Spleen (tissue), 11 donors: ENCODE measurements around the gene GABPB1. TPM values are rescaled to one million over a fixed set of nuclear protein-coding genes. Genes with fewer than 3 reads are reported as not detected.

Experiments
- DNase-seq: peaks from one replicate; pipeline ENCODE4 v3.0.0-alpha.2; 2020
- H3K27ac ChIP-seq, 8 donors: fragments of 200-600 bp; sonication (generic) in 7 of 8; 1 replicate in 4 of 8; 2 replicates in 4 of 8; pipeline versions ENCODE4 v1.5.0 to v1.8.0; 2016 to 2021; ENCODE audit warnings: inconsistent platforms in 4 of 8, mild to moderate bottlenecking in 4 of 8, moderate library complexity in 1 of 8
- H3K27me3 ChIP-seq, 7 donors: fragments of 200-600 bp; sonication (generic) in 6 of 7; replicated peaks in 1 of 7; 1 replicate in 4 of 7; 2 replicates in 3 of 7; pipeline versions ENCODE4 v1.5.0 to v1.8.0; 2016 to 2021; ENCODE audit warnings: inconsistent platforms in 3 of 7, mild to moderate bottlenecking in 1 of 7
- H3K36me3 ChIP-seq, 6 donors: fragments of 200-600 bp; sonication (generic) in 5 of 6; 1 replicate in 4 of 6; 2 replicates in 2 of 6; pipeline versions ENCODE4 v1.5.0 to v1.8.0; 2016 to 2021; ENCODE audit warnings: inconsistent platforms in 2 of 6
- H3K4me1 ChIP-seq, 6 donors: fragments of 200-600 bp; sonication (generic) in 5 of 6; 1 replicate in 3 of 6; 2 replicates in 3 of 6; pipeline versions ENCODE4 v1.5.0 to v1.8.0; 2016 to 2021; ENCODE audit warnings: inconsistent platforms in 3 of 6
- H3K4me3 ChIP-seq, 8 donors: fragments of 200-600 bp; sonication (generic) in 7 of 8; 1 replicate in 4 of 8; 2 replicates in 4 of 8; pipeline versions ENCODE4 v1.5.0 to v1.8.0; 2016 to 2021; ENCODE audit warnings: inconsistent platforms in 4 of 8, mild to moderate bottlenecking in 4 of 8, moderate library complexity in 2 of 8
- H3K9me3 ChIP-seq, 8 donors: fragments of 200-600 bp; sonication (generic) in 7 of 8; 1 replicate in 4 of 8; 2 replicates in 4 of 8; pipeline versions ENCODE4 v1.5.0 to v1.8.0; 2016 to 2021; ENCODE audit warnings: inconsistent platforms in 4 of 8
- POLR2A ChIP-seq, 3 donors: fragments of 450-650 bp; IDR thresholded peaks; one replicate each; pipeline ENCODE4 v1.5.1; 2017; ENCODE audit warnings: antibody characterized with exemption in 3 of 3, mild to moderate bottlenecking in 1 of 3
- POLR2AphosphoS5 ChIP-seq, 3 donors: sonication (generic); formaldehyde crosslinking; IDR thresholded peaks; one replicate each; pipeline ENCODE4 v1.5.1; 2017; ENCODE audit warnings: antibody characterized with exemption in 3 of 3
- WGBS, 5 donors: extraction: QIAGEN DNeasy Blood & Tissue Kit in 3 of 5; methylation state at CpG; one replicate each; pipeline versions ENCODE4 v1.1.5 to v1.1.7; 2013 to 2018; 5-methylcytosine and 5-hydroxymethylcytosine counted together
- intact Hi-C: fragments of 100-400 bp; cut with DNase I; formaldehyde crosslinking; loops from one replicate; pipeline ENCODE4 v1.15.0; 2023; ENCODE audit warnings: low total_unique reads
- polyA plus RNA-seq, 3 donors: library from polyadenylated mRNA; stranded (reverse); fragments of 200-250 nt; gene quantifications; one replicate each; pipeline ENCODE4 v1.2.1, GENCODE V29; 2013
- total RNA-seq, 7 donors: library from RNA; depleted of rRNA in 3 of 7; stranded (reverse); fragments of >200 nt in 3 of 7; fragmentation: NEBNext Ultra II Directional in 4 of 7; extraction: Animal tissue kit (Norgen Biotek cat#: 25700) in 4 of 7; gene quantifications; one replicate each; pipeline versions ENCODE4 v1.1.0 to v1.2.1, GENCODE V29; 2016 to 2021
- TF ChIP-seq, protein P1 (sequence below), 11 experiments: fragments of 200-600 bp in 7 of 11; fragments of 450-650 bp in 4 of 11; sonication (generic) in 4 of 11; IDR thresholded peaks in 8 of 11; conservative IDR thresholded peaks in 3 of 11; 1 replicate in 7 of 11; 2 replicates in 4 of 11; pipeline versions ENCODE4 v1.4.0 to v1.8.0; 2016 to 2021; ENCODE audit warnings: antibody characterized with exemption in 11 of 11, inconsistent platforms in 4 of 11, mild to moderate bottlenecking in 1 of 11
- donor health status: healthy with polysubstance abuse.
- donor health status: DM: no; HTN: no; CAD: no; lungs with moderate emphysema.
- donor health status: DM: no; HTN: no; CAD: no.
- donor health status: Bipolar disorder and iron deficiency.
- donor health status: healthy.
- donor health status: DM: no; HTN: no; CAD: no.
- donor health status: DM: yes; HTN: yes; CAD: no.

Gene GABPB1
- total and polyA plus RNA-seq, 10 donors: 7.7 to 36.9 (median 21.8) TPM

GRCh38 chr15:50341616-50342136 is 13.3 kb downstream of the GABPB1 start:
- no peak overlapping the region for H3K27ac ChIP-seq
- intact Hi-C loops: no loop called here
- no peak for DNase-seq
- no peak overlapping the region for H3K4me3 ChIP-seq
- TF ChIP-seq POLR2A (IDR thresholded peaks at IDR 0.05) (no peak), POLR2AphosphoS5 (IDR thresholded peaks at IDR 0.05) (no peak)
- TF ChIP-seq, protein P1, sequence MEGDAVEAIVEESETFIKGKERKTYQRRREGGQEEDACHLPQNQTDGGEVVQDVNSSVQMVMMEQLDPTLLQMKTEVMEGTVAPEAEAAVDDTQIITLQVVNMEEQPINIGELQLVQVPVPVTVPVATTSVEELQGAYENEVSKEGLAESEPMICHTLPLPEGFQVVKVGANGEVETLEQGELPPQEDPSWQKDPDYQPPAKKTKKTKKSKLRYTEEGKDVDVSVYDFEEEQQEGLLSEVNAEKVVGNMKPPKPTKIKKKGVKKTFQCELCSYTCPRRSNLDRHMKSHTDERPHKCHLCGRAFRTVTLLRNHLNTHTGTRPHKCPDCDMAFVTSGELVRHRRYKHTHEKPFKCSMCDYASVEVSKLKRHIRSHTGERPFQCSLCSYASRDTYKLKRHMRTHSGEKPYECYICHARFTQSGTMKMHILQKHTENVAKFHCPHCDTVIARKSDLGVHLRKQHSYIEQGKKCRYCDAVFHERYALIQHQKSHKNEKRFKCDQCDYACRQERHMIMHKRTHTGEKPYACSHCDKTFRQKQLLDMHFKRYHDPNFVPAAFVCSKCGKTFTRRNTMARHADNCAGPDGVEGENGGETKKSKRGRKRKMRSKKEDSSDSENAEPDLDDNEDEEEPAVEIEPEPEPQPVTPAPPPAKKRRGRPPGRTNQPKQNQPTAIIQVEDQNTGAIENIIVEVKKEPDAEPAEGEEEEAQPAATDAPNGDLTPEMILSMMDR (IDR thresholded peaks at IDR 0.05 in 8 of 11, conservative IDR thresholded peaks at IDR 0.05 in 3 of 11): no peak
- 69 to 86% (median 78%) methylated on average over 7 of the region's 7 CpGs for WGBS, 5 donors
- H3K9me3 ChIP-seq: no peaks in the 10 kb centered on the region
- no peaks in the 10 kb centered on the region for H3K27me3 ChIP-seq
- H3K36me3 ChIP-seq: peaks cover 0 to 6% (median 0%) of the 10 kb centered on the region in 6 donors
- H3K4me1 ChIP-seq: peaks cover 0 to 54% (median 7%) of the 10 kb centered on the region in 6 donors

DNA sequence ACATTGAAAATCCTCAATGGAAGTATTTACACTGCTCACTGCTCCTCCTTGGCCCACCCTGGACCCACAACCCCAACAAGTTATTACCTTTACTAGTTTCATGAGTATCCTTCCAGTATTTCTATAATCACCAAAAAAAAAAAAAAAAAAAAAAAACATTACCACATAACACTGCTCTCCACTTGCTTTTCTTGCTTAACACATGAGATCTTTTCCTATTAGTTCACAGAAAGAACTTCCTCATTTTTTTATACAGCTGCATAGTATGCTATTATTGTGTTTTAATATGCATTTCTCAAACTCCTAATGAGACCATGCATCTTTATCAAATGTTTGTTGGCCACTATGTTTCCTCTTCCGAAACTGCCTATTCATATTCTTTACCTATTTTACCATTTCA is 14.6 kb downstream of the GABPB1 start:
- 77 to 100% (median 89%) methylated on average over 1 of the region's 1 CpG for WGBS, 5 donors
- H3K4me1 ChIP-seq: peaks cover 0 to 45% (median 7%) of the 10 kb centered on the region in 6 donors
- peak overlapping the region in 3 of 8 donors; percentile 43 to 48 (median 44) for H3K27ac ChIP-seq

DNA sequence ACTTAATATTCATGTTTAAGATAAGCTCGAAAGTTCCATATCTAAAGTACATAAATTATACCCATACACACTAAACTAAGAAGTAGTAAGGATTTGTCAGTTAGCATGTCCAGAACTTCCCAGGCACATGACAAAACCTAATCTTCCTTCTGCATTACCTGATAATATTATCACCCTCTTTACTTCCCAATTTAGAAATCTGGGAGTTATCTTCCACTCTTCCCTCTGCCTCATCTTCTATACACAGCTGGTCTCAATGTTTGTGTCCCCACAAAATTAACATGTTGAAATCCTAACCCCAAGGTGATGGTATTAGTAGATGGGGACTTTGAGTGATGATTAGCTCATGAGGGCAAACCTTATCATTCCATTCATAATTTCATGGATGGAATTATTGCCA is 15.3 kb downstream of the GABPB1 start:
- no peak overlapping the region for H3K4me3 ChIP-seq
- WGBS, 5 donors: 88 to 100% (median 98%) methylated on average over 1 of the region's 1 CpG
- no peaks in the 10 kb centered on the region for H3K27me3 ChIP-seq
- intact Hi-C loops: no loop called here
- TF ChIP-seq POLR2AphosphoS5 (IDR thresholded peaks at IDR 0.05): no peak
- no peak for TF ChIP-seq POLR2A (IDR thresholded peaks at IDR 0.05)
- TF ChIP-seq, protein P1 (IDR thresholded peaks at IDR 0.05 in 8 of 11, conservative IDR thresholded peaks at IDR 0.05 in 3 of 11): no peak
- peaks cover 0 to 6% (median 0%) of the 10 kb centered on the region in 6 donors for H3K36me3 ChIP-seq
- H3K27ac ChIP-seq: peak overlapping the region in 3 of 8 donors; percentile 43 to 48 (median 44)
- no peak for DNase-seq
- no peaks in the 10 kb centered on the region for H3K9me3 ChIP-seq
- H3K4me1 ChIP-seq: peaks cover 0 to 45% (median 11%) of the 10 kb centered on the region in 6 donors

More for the DNA sequence above, 14.6 kb downstream of the GABPB1 start:
- intact Hi-C loops: no loop called here
- Histone ChIP-seq H3K27me3 (no peaks in the 10 kb centered on the region), H3K36me3 (peaks cover 0 to 6% (median 0%) of the 10 kb centered on the region in 6 donors), H3K9me3 (no peaks in the 10 kb centered on the region), H3K4me3 (no peak overlapping the region)
- no peak for DNase-seq
- TF ChIP-seq POLR2A (IDR thresholded peaks at IDR 0.05) (no peak), POLR2AphosphoS5 (IDR thresholded peaks at IDR 0.05) (no peak)
- TF ChIP-seq, protein P1 (IDR thresholded peaks at IDR 0.05 in 8 of 11, conservative IDR thresholded peaks at IDR 0.05 in 3 of 11): no peak

DNA sequence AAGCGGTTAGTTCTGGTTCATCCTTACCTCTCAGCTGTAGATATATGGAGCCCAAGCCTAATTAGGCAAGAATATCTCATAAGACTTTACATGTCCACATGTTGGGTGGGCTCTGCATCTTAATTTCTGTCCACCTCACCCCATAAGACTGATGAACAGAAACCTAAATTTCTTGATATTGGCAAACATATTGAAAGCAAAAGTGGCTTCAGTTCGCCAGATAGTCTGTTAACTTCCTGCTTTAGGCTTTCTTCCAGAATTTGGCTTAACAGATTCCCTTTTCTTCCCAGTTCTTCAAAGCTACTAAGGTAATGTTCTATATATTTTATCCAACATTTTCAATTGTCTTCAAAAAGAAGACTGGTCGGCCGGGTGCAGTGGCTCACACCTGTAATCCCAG is 19.7 kb downstream of the GABPB1 start:
- no peaks in the 10 kb centered on the region for H3K9me3 ChIP-seq
- H3K27me3 ChIP-seq: no peaks in the 10 kb centered on the region
- no peak overlapping the region for H3K27ac ChIP-seq
- H3K36me3 ChIP-seq: peaks cover 0 to 6% (median 0%) of the 10 kb centered on the region in 6 donors
- DNase-seq: no peak
- H3K4me1 ChIP-seq: peaks cover 0 to 18% (median 5%) of the 10 kb centered on the region in 6 donors
- no peak overlapping the region for H3K4me3 ChIP-seq
- 87 to 93% (median 88%) methylated on average over 4 of the region's 4 CpGs for WGBS, 5 donors
- TF ChIP-seq, protein P1 (IDR thresholded peaks at IDR 0.05 in 8 of 11, conservative IDR thresholded peaks at IDR 0.05 in 3 of 11): no peak
- TF ChIP-seq POLR2A (IDR thresholded peaks at IDR 0.05) (no peak), POLR2AphosphoS5 (IDR thresholded peaks at IDR 0.05) (no peak)
- intact Hi-C loops: no loop called here
